ENCODE measurements around the gene SLC23A3.

Gene SLC23A3

GRCh38 chr2:219120082-219120481 is 49.7 kb downstream of the SLC23A3 start:
- DNase-seq, result no peak
- Histone ChIP-seq H3K9me3 (ENCODE audit: insufficient read depth, low read length, severe bottlenecking) (no peaks in the 10 kb centered on the region), H3K36me3 (ENCODE audit: insufficient read depth, low read length) (no peaks in the 10 kb centered on the region), H3K27ac (ENCODE audit: low read length) (no peak overlapping the region), H3K9ac (ENCODE audit: low read depth, low read length) (no peak overlapping the region), H4K20me1 (ENCODE audit: insufficient read depth, low read length) (peaks cover under 1% of the 10 kb centered on the region; the same call in 1 of the 2 replicates), H3K79me2 (ENCODE audit: insufficient read depth, low read length) (no peaks in the 10 kb centered on the region), H2AFZ (ENCODE audit: low read depth, low read length) (no peak overlapping the region), H3K4me2 (ENCODE audit: insufficient read depth, low read length) (no peak overlapping the region), H3K4me3 (ENCODE audit: low read depth in 1 of 2, low read length in 2 of 2) (no peak overlapping the region), H3K4me1 (ENCODE audit: insufficient read depth, low read length) (no peaks in the 10 kb centered on the region), H3K27me3 (ENCODE audit: insufficient read depth, low read length, poor library complexity) (no peaks in the 10 kb centered on the region)
- no peak for ATAC-seq (ENCODE audit: insufficient read depth, low read depth)
- no peak for TF ChIP-seq CTCF (IDR thresholded peaks at IDR 0.05; ENCODE audit: borderline replicate concordance, extremely low read depth, low read length, poor library complexity, severe bottlenecking)
- TF ChIP-seq EZH2 (IDR thresholded peaks at IDR 0.05; ENCODE audit: borderline replicate concordance, low read depth, low read length, severe bottlenecking), result no peak

- H3K9ac ChIP-seq (ENCODE audit: low read depth, low read length), result no peak overlapping the region
- peaks cover 4% of the 10 kb centered on the region; the same call in 1 of the 2 replicates for H4K20me1 ChIP-seq (ENCODE audit: insufficient read depth, low read length)
- TF ChIP-seq CTCF (IDR thresholded peaks at IDR 0.05; ENCODE audit: borderline replicate concordance, extremely low read depth, low read length, poor library complexity, severe bottlenecking), result peak; percentile 79
- no peak for TF ChIP-seq EZH2 (IDR thresholded peaks at IDR 0.05; ENCODE audit: borderline replicate concordance, low read depth, low read length, severe bottlenecking)
- H2AFZ ChIP-seq (ENCODE audit: low read depth, low read length), result no peak overlapping the region
- ATAC-seq (ENCODE audit: insufficient read depth, low read depth), result peak; percentile 87
- H3K36me3 ChIP-seq (ENCODE audit: insufficient read depth, low read length), result no peaks in the 10 kb centered on the region
- no peak overlapping the region for H3K27ac ChIP-seq (ENCODE audit: low read length)
- peak; percentile 63 for DNase-seq
- H3K9me3 ChIP-seq (ENCODE audit: insufficient read depth, low read length, severe bottlenecking), result no peaks in the 10 kb centered on the region
- H3K79me2 ChIP-seq (ENCODE audit: insufficient read depth, low read length), result no peaks in the 10 kb centered on the region
- no peaks in the 10 kb centered on the region for H3K4me1 ChIP-seq (ENCODE audit: insufficient read depth, low read length)
- H3K27me3 ChIP-seq (ENCODE audit: insufficient read depth, low read length, poor library complexity), result no peaks in the 10 kb centered on the region
- H3K4me3 ChIP-seq (ENCODE audit: low read depth in 1 of 2, low read length in 2 of 2), result no peak overlapping the region
- H3K4me2 ChIP-seq (ENCODE audit: insufficient read depth, low read length), result no peak overlapping the region
Observed at GRCh38 chr2:219119422-219120043, 50.3 kb downstream of the SLC23A3 start.

GRCh38 chr2:219118504-219118903 is 51.3 kb downstream of the SLC23A3 start:
- DNase-seq, result no peak
- H3K4me1 ChIP-seq (ENCODE audit: insufficient read depth, low read length), result no peaks in the 10 kb centered on the region

More at GRCh38 chr2:219118504-219118903, 51.3 kb downstream of the SLC23A3 start:
- H3K4me3 ChIP-seq (ENCODE audit: low read depth in 1 of 2, low read length in 2 of 2), result no peak overlapping the region
- H4K20me1 ChIP-seq (ENCODE audit: insufficient read depth, low read length), result peaks cover 7% of the 10 kb centered on the region; the same call in 1 of the 2 replicates
- H3K27me3 ChIP-seq (ENCODE audit: insufficient read depth, low read length, poor library complexity), result no peaks in the 10 kb centered on the region
- TF ChIP-seq CTCF (IDR thresholded peaks at IDR 0.05; ENCODE audit: borderline replicate concordance, extremely low read depth, low read length, poor library complexity, severe bottlenecking) (no peak), EZH2 (IDR thresholded peaks at IDR 0.05; ENCODE audit: borderline replicate concordance, low read depth, low read length, severe bottlenecking) (no peak)
- H3K4me2 ChIP-seq (ENCODE audit: insufficient read depth, low read length), result no peak overlapping the region
- H3K9ac ChIP-seq (ENCODE audit: low read depth, low read length), result no peak overlapping the region
- H2AFZ ChIP-seq (ENCODE audit: low read depth, low read length), result no peak overlapping the region
- H3K9me3 ChIP-seq (ENCODE audit: insufficient read depth, low read length, severe bottlenecking), result no peaks in the 10 kb centered on the region
- no peaks in the 10 kb centered on the region for H3K79me2 ChIP-seq (ENCODE audit: insufficient read depth, low read length)
- H3K36me3 ChIP-seq (ENCODE audit: insufficient read depth, low read length), result no peaks in the 10 kb centered on the region
- no peak for ATAC-seq (ENCODE audit: insufficient read depth, low read depth)
- H3K27ac ChIP-seq (ENCODE audit: low read length), result no peak overlapping the region
